ENCODE measurements around the gene TEX48.
A peak's percentile ranks its signal among the peaks of the same experiment; 100 is the strongest.

Gene TEX48

DNA sequence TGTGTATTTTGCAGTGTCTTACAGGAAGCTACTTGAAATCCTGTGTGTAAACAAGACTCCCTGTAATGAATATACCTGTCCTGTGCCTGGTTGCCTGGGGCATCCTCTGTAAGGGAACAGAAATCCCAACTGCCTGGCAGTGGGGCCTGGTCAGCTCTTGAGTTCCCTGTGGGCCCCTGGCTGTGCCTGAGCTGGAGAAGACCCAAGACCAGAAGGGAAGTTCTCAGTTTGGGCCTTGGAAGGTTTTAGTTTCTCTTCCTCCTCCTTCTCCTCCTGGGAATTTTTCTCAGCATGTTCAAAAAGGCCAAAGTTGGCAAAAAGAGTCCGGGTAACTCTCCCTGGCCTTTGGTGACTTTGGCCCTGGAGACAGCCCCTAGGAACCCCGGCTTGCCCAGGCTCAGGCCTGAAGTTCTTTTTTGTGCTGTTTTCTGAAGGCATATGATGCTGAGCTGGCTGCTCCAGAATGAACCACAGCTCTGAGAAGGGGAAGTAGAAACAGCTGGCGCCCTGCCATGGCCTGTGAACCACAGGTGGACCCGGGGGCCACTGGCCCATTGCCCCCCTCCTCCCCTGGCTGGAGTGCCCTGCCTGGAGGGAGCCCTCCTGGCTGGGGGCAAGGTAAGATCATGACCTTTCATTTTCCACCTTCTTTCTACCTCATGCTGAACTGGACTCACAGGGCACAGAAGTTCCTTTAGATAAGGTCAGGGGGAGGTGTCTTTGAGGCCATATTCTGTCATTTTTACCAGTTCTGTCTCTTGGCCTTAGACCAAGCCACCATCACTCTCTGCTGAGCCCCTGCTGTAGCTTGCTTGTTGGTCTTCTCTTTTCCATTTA, 65.1 kb downstream of the TEX48 start:
- peak in 1 of 4 experiments; percentile 2 for DNase-seq

Data from activated naive CD4-positive, alpha-beta T cell (primary cell).